ENCODE results near the gene TRIM2.

The TRIM2 gene

DNA sequence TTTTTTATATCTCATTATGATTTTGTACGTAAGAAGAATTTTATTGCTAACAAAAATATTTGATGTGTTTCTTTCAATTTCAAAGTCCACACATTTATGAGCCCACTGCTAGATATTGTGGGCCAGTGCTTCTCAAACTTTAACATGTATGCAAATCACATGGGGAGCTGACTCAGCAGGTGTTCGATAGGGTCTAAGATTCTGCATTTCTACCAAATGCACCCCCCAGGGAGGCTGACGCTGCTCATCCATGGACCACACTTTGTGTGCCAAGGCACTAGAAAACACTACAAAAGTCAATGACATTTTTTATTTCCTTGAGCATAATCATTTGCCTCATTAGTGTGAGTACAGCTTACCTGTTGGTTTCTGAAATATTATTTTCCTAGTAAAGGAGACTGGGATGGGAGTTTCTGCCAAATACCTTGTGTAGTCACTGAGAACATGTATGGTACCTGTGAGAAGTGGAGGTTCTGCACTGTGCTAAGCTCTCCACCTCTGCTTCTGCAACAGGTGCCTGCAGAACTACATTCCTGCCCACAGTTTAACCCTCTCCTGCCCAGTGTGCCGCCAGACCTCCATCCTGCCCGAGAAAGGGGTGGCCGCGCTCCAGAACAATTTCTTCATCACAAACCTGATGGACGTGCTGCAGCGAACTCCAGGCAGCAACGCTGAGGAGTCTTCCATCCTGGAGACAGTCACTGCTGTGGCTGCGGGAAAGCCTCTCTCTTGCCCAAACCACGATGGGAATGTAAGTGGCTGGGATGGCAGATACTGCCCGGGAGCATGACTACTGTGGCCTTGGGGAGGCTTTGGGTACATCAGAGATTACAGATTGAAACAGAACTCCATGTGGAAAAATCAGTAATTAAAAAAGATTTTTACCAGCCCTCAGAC lies 71.4 kb downstream of the TRIM2 start:
- no peak for DNase-seq (ENCODE audit: low read depth, low spot score)

DNA sequence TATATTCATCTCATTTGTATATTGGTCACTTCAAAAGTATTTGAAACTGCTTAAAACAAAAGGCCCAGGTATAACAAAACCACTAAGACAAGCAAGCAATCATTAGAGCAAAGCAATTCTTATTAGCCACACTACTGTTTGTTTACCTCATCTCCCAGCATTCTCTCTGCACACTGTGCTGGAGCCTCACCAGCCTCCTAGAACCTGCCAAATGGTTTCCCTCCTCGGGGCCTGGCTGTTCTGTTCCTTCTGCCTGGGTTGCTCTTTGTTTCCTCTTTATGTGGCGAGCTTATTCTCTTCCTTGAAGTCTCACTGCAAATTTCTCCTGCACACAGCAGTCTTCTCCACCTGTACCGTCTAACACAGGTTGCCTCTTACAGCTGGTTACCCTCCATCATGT lies 72.7 kb downstream of the TRIM2 start:
- peak; percentile 35 for DNase-seq (ENCODE audit: low read depth, low spot score)

GRCh38 chr4:153281476-153281875 lies 77.2 kb downstream of the TRIM2 start:
- DNase-seq (ENCODE audit: low read depth, low spot score) = no peak

DNA sequence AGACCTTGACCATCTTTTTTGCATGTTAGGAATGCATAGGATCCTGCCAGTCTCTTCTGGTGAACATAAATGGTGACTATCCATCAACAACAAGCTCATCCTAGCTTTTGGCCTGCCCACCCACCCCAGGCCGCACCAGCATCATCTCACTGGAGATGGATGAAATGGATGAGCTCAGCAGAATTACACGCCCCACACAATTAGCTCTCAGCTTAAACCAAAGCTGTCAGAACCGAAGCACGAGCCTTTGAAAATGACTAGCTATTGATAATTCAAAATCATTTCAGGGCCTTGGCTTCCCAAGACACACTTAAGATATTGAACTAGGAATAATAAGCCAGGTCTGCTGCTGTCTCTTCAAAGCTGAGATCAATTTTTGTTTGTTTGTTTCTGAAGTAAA lies 77.8 kb downstream of the TRIM2 start:
- no peak for DNase-seq (ENCODE audit: low read depth, low spot score)

GRCh38 chr4:153283260-153283659 lies 79.0 kb downstream of the TRIM2 start:
- DNase-seq (ENCODE audit: low read depth, low spot score) = no peak

- no peak for DNase-seq (ENCODE audit: low read depth, low spot score)
Observed at GRCh38 chr4:153290134-153290533, 85.9 kb downstream of the TRIM2 start.

DNA sequence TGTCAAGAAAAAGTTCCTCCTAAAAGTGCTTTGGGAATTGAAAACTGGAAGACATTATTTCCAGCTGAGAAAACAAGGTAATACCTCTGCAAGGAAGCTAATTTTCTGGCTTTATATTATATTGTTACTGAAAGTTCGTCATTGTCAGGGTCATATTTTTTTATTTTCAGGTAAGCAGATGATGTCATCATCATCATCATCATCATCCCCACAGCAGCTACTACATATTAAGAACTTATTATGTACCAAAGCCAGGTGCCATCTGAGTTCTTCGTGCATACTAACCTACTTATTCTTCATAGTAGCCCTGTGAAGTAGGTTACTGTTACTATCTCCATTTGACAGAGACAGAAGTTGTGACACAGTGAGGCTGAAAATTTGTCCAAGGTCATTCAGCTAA lies 87.3 kb downstream of the TRIM2 start:
- DNase-seq (ENCODE audit: low read depth, low spot score) = no peak

DNA sequence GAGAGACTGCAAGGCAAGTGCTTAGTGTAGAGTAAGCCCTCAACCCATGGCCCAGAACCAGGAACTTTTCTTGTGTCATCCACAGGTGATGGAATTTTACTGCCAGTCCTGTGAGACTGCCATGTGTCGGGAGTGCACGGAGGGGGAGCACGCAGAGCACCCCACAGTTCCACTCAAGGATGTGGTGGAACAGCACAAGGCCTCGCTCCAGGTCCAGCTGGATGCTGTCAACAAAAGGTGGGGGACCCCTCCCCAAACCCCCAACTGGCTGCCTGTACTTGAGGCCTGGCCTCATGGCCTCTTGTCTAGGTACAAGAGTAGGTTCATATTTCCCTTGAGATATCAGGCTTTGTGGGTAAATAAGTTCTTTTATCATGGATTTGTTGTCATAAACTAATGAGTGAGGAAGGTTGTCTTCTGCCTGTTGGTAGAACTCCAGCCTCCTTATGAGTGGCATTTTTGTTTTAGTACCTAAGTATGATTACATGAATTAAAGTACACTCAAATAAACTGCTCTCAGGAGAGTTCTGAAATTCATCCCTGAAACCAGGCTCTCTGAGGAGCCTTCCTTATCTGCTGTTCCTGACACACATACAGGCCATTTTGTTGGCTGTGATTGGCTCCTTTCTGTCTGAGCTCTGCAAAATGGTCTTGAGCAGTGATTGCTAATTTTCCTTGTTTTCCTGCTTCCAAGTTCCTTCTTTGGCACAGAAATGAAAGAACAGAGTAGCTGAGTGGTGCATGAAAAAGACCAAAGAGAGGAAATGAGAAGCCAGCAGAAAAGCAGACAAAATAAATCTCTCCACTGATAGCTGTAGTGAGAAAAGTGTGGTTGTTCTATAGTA lies 88.9 kb downstream of the TRIM2 start:
- no peak for DNase-seq (ENCODE audit: low read depth, low spot score)

DNA sequence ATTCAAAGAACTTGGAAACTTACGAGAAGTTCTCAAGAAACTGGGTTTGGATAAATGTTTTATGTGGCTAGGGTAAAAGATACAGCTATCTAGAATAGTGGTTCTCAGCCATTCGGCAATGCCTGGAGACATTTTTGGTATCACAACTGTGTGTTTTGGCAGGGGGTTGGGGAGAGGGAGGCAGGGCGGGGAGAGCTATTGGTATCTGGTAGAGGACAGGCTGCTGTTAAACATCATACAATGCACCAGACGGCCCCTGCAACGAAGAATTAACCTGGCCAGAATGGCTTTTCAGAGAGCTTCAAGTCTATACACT lies 89.5 kb downstream of the TRIM2 start:
- no peak for DNase-seq (ENCODE audit: low read depth, low spot score)

DNA sequence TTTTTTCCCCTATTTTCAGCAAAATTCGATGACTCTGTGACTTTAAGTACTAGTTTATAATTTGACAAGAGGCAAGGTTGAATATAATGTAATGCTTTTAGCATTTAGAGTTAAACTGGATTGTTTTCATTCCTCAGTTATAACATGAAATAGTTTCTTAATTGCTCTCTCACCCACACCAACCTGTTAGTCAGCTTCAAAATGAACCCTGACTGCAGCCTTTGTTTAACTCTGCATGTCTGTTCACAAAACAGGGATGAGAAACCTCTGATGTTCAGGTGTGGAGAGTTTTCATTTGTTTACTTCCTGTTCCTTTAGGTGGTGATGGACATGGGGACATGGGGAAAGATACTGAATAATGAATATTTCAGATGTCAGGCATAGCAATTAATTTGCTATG lies 90.4 kb downstream of the TRIM2 start:
- peak; percentile 11 for DNase-seq (ENCODE audit: low read depth, low spot score)

DNA sequence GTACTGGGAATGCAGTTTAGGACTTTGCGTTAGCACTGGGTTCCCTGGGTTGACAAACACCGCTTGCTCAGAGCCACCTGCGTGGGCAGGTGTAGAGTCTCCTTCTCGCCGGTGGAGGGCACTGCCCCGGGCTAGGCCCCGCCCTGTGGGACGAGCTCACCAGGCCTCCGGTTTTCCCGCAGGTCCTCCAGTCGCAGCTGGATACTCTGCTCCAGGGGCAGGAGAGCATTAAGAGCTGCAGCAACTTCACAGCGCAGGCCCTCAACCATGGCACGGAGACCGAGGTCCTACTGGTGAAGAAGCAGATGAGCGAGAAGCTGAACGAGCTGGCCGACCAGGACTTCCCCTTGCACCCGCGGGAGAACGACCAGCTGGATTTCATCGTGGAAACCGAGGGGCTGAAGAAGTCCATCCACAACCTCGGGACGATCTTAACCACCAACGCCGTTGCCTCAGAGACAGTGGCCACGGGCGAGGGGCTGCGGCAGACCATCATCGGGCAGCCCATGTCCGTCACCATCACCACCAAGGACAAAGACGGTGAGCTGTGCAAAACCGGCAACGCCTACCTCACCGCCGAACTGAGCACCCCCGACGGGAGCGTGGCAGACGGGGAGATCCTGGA lies 91.0 kb downstream of the TRIM2 start:
- DNase-seq (ENCODE audit: low read depth, low spot score) = no peak

DNA sequence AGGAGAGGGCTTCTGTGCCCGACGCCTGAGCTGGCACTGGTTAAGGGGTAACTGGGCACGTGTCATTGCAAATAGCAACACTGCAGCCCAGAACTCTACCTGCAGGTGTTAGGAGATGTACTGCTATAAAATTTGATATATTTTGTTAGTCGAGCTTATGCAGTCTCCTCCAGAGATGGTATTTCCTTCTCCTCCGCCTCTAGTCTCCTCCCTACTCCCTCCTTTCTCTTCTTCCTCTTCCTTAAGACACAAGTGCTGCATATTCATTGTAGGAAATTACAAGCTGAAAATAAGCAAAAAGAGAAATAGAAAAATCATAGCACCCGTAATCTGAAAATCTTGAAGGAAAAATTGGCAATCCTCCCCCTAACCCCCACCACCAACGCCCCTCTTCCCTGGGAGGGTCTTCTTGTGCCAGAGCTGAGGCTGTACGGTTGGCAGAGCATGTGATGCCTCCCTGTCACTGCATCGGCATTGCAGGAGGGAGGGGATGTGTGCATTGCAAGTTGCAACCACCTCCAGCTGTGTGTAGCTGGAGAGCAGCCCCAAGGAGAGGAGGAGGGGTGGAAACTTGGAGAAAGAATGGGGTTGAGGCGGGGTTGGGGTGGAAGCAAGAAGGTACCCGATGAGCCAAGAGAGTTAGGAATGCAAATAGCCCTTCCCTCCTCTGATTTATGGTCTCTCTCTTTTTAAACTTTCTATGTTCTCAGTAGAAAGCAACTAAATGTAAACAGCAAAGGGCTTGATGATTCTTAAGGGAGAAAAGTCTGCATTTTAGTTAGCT lies 92.0 kb downstream of the TRIM2 start:
- DNase-seq (ENCODE audit: low read depth, low spot score) = peak; percentile 33

DNA sequence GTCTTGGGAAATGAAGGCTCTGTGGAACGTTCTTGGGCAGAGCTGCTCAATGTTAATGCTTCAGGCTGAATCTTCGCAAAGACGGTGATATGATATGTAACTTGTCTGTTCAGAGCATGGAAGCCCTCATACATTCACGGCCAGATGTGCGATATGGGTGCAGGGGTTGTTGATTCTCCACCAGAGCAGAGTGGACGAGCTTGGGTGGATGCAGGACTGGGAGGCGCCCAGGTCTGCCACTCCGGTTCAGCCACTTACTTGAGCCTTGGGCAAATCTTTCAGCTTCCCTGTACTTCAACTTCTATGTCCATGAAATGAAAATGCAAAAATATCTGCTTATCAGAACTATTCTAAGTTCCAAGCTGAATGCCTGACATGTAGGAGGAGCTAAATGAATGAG lies 92.9 kb downstream of the TRIM2 start:
- DNase-seq (ENCODE audit: low read depth, low spot score) = no peak

- no peak for DNase-seq (ENCODE audit: low read depth, low spot score)
Observed at GRCh38 chr4:153310793-153311192, 106.5 kb downstream of the TRIM2 start.

- no peak for DNase-seq (ENCODE audit: low read depth, low spot score)
Observed at GRCh38 chr4:153314915-153315314, 110.7 kb downstream of the TRIM2 start.

DNA sequence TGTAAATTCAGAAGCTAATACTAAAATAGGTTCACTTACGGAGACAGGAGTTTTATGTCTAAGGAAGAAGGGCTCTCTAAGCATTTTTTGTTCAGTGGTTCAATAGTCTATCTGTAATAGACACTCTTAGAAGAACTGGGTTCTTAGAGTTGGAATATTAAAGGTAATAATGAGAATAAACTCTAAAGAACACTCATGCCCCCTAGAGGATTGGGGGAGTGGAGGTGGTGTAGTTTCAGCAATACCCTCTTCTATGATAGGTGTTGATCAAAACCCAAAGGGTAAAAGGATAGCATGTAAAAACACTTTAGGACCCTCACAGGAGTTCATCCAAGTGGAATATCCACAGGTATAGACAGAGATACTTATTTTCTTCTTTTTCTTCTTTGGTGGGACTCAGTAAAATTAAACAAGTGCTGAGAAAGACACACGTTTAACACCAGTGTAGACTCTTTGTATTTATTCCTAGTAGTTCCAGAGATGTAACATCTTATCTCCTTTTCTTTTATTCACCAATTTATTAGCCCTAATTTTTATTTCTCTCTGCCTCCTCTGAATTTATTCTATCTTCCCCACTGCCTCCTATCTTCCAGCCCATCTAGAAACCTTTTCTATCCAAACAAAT lies 114.6 kb downstream of the TRIM2 start:
- DNase-seq (ENCODE audit: low read depth, low spot score) = peak; percentile 66

GRCh38 chr4:153322791-153323190 lies 118.5 kb downstream of the TRIM2 start:
- peak; percentile 60 for DNase-seq (ENCODE audit: low read depth, low spot score)

DNA sequence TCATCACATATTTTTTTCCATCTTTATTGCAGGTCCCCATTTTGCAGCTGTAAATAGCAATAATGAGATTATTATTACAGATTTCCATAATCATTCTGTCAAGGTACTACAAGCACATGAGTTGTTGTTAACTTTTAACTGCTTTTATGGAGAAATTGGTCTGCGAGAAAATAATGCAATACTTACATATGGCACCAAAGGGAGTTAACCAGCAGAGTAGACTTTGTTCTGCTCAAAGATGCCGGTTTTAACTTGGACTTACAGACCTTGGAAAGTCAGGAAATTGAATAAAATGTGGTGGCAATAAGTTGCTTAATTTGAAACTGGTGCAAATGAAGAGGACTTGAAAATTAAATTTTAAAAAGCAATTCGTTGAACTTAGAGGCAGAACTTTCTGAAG lies 119.8 kb downstream of the TRIM2 start:
- DNase-seq (ENCODE audit: low read depth, low spot score) = no peak

- DNase-seq (ENCODE audit: low read depth, low spot score) = no peak
Observed at GRCh38 chr4:153325558-153325957, 121.3 kb downstream of the TRIM2 start.

DNA sequence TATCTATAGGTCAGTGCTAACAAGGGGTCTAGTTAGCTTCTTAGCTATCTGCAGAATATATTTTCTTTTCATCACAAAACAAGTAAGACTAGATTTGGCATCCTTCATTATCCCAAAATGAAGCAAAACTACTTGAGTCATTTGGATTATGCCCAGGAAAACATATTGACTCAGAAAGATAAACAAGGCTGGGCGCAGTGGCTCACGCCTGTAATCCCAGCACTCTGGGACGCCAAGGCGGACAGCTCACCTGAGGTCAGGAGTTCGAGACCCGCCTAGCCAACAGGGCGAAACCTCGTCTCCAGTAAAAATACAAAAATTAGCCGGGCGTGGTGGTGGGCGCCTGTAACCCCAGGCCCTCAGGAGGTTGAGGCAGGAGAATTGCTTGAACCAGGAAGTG lies 122.3 kb downstream of the TRIM2 start:
- DNase-seq (ENCODE audit: low read depth, low spot score) = peak; percentile 58

GRCh38 chr4:153327247-153327646 lies 123.0 kb downstream of the TRIM2 start:
- DNase-seq (ENCODE audit: low read depth, low spot score) = no peak
